Measurements from ENCODE around the gene SLC13A1. TPM values are rescaled to one million over a fixed set of nuclear protein-coding genes. Genes with fewer than 3 reads are reported as not detected.
"Not testable (repeated sequence)": the region's sequence is repeated elsewhere in the genome, so short reads cannot be mapped to it uniquely, and the experiment has no call there.

The SLC13A1 gene
- total RNA-seq, 4 donors from 2014 or later, result 26.2 to 93.2 (median 33.8) TPM; not detected in 1

GRCh38 chr7:123230603-123231002, 30.8 kb upstream of the SLC13A1 start:
- no peak overlapping the region for H3K4me3 ChIP-seq
- H3K27ac ChIP-seq, result no peak overlapping the region
- no peak for DNase-seq
- no peaks in the 10 kb centered on the region for H3K4me1 ChIP-seq
- TF ChIP-seq POLR2A (IDR thresholded peaks at IDR 0.05), result no peak
- TF ChIP-seq CTCF (IDR thresholded peaks at IDR 0.05), result no peak
- no peaks in the 10 kb centered on the region for H3K9me3 ChIP-seq
- no peaks in the 10 kb centered on the region for H3K27me3 ChIP-seq
- H3K36me3 ChIP-seq, result no peaks in the 10 kb centered on the region

DNA sequence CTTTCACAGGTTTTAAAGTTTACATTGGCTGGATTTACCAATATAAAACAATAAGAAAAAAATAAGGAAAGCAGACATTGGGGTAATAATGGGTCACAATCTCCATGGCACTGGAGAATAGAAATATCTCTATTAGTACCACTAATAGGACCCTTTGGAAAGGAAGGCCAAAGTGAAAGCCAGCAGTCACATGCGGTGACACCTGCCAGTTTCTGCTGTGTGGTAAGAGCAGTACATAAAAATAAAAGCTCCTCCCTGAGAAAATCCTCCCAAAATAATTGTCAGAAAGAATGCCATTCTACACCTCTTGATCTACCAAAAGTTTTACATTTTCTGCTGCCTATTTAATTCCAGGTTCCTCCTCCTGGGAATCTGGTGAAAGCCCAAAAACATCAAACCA, 30.4 kb upstream of the SLC13A1 start:
- no peaks in the 10 kb centered on the region for H3K27me3 ChIP-seq
- H3K9me3 ChIP-seq, result no peaks in the 10 kb centered on the region
- H3K4me3 ChIP-seq, result no peak overlapping the region
- no peaks in the 10 kb centered on the region for H3K36me3 ChIP-seq
- no peaks in the 10 kb centered on the region for H3K4me1 ChIP-seq
- TF ChIP-seq CTCF (IDR thresholded peaks at IDR 0.05) (no peak), POLR2A (IDR thresholded peaks at IDR 0.05) (no peak)
- DNase-seq, result no peak
- no peak overlapping the region for H3K27ac ChIP-seq

DNA sequence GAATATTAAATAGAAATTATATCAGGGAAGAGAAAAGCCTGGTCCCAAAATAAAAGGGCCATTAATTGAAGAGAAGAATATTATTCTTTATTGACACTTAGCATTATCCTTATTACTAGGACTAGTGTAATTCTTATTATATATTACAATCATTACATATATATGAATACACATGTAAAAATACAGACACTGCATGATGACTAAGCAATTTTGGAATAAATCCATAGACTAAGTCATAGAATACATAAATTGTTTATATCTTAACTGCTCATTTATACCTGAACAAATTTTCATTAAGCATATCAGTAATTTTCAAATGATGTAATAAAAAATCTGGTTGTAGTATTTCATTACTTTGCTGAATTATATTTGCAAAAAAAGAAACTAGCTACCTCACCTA, 29.7 kb upstream of the SLC13A1 start:
- no peaks in the 10 kb centered on the region for H3K4me1 ChIP-seq
- H3K9me3 ChIP-seq, result no peaks in the 10 kb centered on the region
- no peak overlapping the region for H3K27ac ChIP-seq
- TF ChIP-seq CTCF (IDR thresholded peaks at IDR 0.05) (no peak), POLR2A (IDR thresholded peaks at IDR 0.05) (no peak)
- H3K36me3 ChIP-seq, result no peaks in the 10 kb centered on the region
- H3K4me3 ChIP-seq, result no peak overlapping the region
- DNase-seq, result no peak
- H3K27me3 ChIP-seq, result no peaks in the 10 kb centered on the region

DNA sequence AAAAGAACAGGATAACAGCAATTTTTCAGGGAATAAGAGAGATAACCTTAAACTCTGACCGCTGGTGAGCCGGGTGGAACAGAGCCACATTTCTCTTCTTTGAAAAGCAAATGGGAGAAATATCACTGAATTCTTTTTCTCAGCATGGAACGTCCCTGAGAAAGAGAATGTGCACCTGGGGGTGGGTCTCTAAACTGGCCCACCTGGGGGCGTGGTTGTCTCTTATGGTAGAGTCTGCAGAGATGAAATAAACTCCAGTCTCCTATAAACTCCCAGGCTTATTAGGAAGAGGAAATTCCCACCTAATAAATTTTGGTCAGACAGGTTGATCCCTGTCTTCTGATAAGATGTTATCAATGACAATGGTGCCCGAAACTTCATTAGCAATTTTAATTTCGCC, 27.9 kb upstream of the SLC13A1 start:
- not testable (repeated sequence) for H3K9me3 ChIP-seq, H3K36me3 ChIP-seq, H3K4me3 ChIP-seq

DNA sequence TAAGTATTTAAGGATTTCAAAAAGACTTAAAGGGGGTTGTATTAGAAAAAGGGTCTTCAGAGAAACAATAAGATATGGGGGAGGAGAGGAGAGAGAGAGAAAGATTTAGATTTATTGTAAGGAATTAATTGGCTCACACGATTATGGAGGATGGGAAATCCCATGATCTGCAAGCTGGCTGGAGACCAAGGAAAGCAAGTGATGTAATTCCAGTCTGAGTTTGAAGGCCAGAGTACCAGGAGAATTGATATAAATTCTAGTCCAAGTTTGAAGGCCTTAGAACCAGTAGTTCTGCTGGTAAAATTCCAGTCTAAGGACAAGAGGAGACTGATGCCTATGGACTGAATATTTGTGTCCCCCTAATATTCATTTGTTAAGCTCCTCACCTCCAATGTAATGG, 20.6 kb upstream of the SLC13A1 start:
- TF ChIP-seq CTCF (IDR thresholded peaks at IDR 0.05), result no peak
- no peak for TF ChIP-seq POLR2A (IDR thresholded peaks at IDR 0.05)
- no peaks in the 10 kb centered on the region for H3K36me3 ChIP-seq
- no peak for DNase-seq
- no peak overlapping the region for H3K27ac ChIP-seq
- no peak overlapping the region for H3K4me3 ChIP-seq
- H3K9me3 ChIP-seq, result no peaks in the 10 kb centered on the region
- no peaks in the 10 kb centered on the region for H3K4me1 ChIP-seq
- no peaks in the 10 kb centered on the region for H3K27me3 ChIP-seq

More for the DNA sequence above, 27.9 kb upstream of the SLC13A1 start:
- not testable (repeated sequence) for DNase-seq, H3K27ac ChIP-seq, H3K27me3 ChIP-seq, H3K4me1 ChIP-seq

DNA sequence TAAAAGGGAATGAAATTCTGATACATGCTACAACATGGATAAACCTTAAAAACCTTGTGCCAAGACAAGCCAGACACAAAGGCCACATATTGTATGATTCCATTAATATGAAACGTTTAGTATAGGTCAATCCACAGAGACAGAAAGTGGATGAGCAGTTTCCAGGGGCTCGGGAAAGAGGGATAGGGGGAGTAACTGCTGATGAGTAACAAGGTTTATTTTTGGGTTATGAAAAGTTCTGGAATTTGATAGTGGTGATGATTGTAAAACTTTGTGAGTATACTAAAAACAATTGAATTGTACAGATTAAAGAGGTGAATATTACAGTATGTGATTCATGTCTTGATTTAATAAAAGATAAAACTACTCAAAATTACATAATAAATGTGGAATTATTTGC, 19.1 kb upstream of the SLC13A1 start:
- Histone ChIP-seq H3K4me1 (no peaks in the 10 kb centered on the region), H3K4me3 (no peak overlapping the region), H3K27ac (no peak overlapping the region), H3K36me3 (no peaks in the 10 kb centered on the region), H3K27me3 (no peaks in the 10 kb centered on the region), H3K9me3 (no peaks in the 10 kb centered on the region)
- no peak for DNase-seq
- TF ChIP-seq CTCF (IDR thresholded peaks at IDR 0.05) (no peak), POLR2A (IDR thresholded peaks at IDR 0.05) (no peak)

All from Peyer's patch (tissue), 4 donors.